ENCODE measurements around the gene WDR73. TPM values are rescaled to one million over a fixed set of nuclear protein-coding genes. Genes with fewer than 3 reads are reported as not detected.

The WDR73 gene
- total and polyA plus RNA-seq, 2 donors (not counting 3 experiments of a cell fraction or from before 2014, with no cell fraction given): 29.0 to 29.1 TPM

DNA sequence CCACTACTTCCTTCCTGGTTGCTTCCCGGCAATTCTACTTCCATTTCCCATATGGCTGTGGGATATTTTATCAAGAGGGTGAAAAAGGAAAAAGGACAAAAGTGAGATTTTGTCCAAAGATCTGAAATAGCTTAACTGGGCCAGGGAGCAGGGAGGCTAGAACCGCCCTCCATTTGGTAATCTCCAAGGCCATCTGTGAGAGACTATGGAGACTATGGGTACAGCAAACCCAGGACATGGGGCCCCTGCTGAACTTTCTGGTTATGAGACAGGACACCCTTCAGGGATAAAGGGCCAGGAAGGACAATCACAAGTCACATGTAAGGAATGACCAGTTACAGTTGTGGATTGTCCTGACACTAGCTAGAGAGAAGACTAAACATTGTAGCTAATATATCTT is 29.0 kb downstream of the WDR73 start:
- ChIA-PET CTCF (interaction anchor here (1.0 to 1.4 kb wide), 3 partner anchors 9 to 26 kb away, joined by 3 to 6 read pairs (median 5); no protein-coding TSS in a partner anchor), POLR2A (interaction anchor here (0.6 kb wide), 1 partner anchor 98 kb away, joined by 4 read pairs; no protein-coding TSS in a partner anchor)
- no TSS peak for BruUV-seq (replicated peaks)
- peaks cover 20% of the 10 kb centered on the region for H3K9me3 ChIP-seq (replicated peaks; ENCODE audit: control insufficient read depth, insufficient read depth, low read length)
- DNase-seq (ENCODE audit: low read depth, low spot score) (no peak), FAIRE-seq (no peak)
- H3K9ac ChIP-seq (replicated peaks; ENCODE audit: extremely low read depth, insufficient read depth, low read length): no peak overlapping the region
- peaks cover 6 to 24% of the 10 kb centered on the region in 2 experiments for H3K36me3 ChIP-seq (ENCODE audit: control insufficient read depth in 2 of 2, extremely low read depth in 1 of 2, insufficient read depth in 2 of 2, low read length in 2 of 2)
- intact Hi-C loops (cut with micrococcal nuclease): no loop called here
- no peak overlapping the region for H3K27ac ChIP-seq (ENCODE audit: insufficient read depth, low read depth, low read length)
- H2AFZ ChIP-seq (ENCODE audit: low read depth, low read length): no peak overlapping the region
- H3K27me3 ChIP-seq (ENCODE audit: control insufficient read depth in 2 of 2, insufficient read depth in 2 of 2, low read length in 2 of 2): no peaks in the 10 kb centered on the region
- no peaks in the 10 kb centered on the region for H4K20me1 ChIP-seq (replicated peaks; ENCODE audit: control insufficient read depth, extremely low read depth, insufficient read depth, low read length)
- H3K9me1 ChIP-seq (replicated peaks; ENCODE audit: control insufficient read depth, extremely low read depth, insufficient read depth, low read length): no peaks in the 10 kb centered on the region
- TF ChIP-seq POLR2AphosphoS5 (IDR thresholded peaks at IDR 0.05; ENCODE audit: insufficient read depth, low read depth, low read length) (no peak), MYC (IDR thresholded peaks at IDR 0.05; ENCODE audit: low read depth, low read length) (no peak), FOS (IDR thresholded peaks at IDR 0.05; ENCODE audit: borderline replicate concordance, insufficient read depth, low read length) (no peak), EZH2 (IDR thresholded peaks at IDR 0.05; ENCODE audit: borderline replicate concordance, low read depth, low read length, severe bottlenecking) (no peak), JUN (IDR thresholded peaks at IDR 0.05; ENCODE audit: borderline replicate concordance, insufficient read depth, insufficient read length, low read depth) (no peak)
- TF ChIP-seq, protein P1, sequence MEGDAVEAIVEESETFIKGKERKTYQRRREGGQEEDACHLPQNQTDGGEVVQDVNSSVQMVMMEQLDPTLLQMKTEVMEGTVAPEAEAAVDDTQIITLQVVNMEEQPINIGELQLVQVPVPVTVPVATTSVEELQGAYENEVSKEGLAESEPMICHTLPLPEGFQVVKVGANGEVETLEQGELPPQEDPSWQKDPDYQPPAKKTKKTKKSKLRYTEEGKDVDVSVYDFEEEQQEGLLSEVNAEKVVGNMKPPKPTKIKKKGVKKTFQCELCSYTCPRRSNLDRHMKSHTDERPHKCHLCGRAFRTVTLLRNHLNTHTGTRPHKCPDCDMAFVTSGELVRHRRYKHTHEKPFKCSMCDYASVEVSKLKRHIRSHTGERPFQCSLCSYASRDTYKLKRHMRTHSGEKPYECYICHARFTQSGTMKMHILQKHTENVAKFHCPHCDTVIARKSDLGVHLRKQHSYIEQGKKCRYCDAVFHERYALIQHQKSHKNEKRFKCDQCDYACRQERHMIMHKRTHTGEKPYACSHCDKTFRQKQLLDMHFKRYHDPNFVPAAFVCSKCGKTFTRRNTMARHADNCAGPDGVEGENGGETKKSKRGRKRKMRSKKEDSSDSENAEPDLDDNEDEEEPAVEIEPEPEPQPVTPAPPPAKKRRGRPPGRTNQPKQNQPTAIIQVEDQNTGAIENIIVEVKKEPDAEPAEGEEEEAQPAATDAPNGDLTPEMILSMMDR (IDR thresholded peaks at IDR 0.05; ENCODE audit: extremely low read depth in 1 of 2, insufficient read depth in 1 of 2, low read depth in 1 of 2, low read length in 2 of 2): no peak
- TF ChIP-seq, protein P2, sequence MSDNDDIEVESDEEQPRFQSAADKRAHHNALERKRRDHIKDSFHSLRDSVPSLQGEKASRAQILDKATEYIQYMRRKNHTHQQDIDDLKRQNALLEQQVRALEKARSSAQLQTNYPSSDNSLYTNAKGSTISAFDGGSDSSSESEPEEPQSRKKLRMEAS (IDR thresholded peaks at IDR 0.05; ENCODE audit: insufficient read depth, insufficient read length): no peak
- no peak overlapping the region for H3K4me2 ChIP-seq (ENCODE audit: insufficient read depth, low read length)
- H3K79me2 ChIP-seq (ENCODE audit: control insufficient read depth, insufficient read depth, low read length): no peaks in the 10 kb centered on the region
- H3K4me1 ChIP-seq (ENCODE audit: control insufficient read depth, extremely low read depth, insufficient read depth, low read length): peaks cover 2% of the 10 kb centered on the region
- no peak overlapping the region for H3K4me3 ChIP-seq (replicated peaks in 1 of 3; ENCODE audit: insufficient read depth in 1 of 3, low read depth in 1 of 3, low read length in 3 of 3)
- dilution Hi-C loops (cut with MboI; ENCODE audit: extremely low pct_ligation_motif_present, low sequenced_read_pairs): no loop called here
